WI38 (cell line): ENCODE results near the gene NRROS.
"Not testable (repeated sequence)": the region's sequence is repeated elsewhere in the genome, so short reads cannot be mapped to it uniquely, and the experiment has no call there.

Experiments
- H3K4me3 ChIP-seq: 2 replicates; pipeline ENCODE4 v1.5.1; 2011; ENCODE audit warnings: low read depth, mild to moderate bottlenecking, control low read depth, low read length
- CTCF ChIP-seq: IDR thresholded peaks from 2 replicates; pipeline ENCODE4 v1.5.1; 2012; ENCODE audit warnings: low read depth, mild to moderate bottlenecking, control low read depth, low read length

Gene NRROS

GRCh38 chr3:196639483-196640296 lies at the start of gene NRROS:
Gene NRROS (plus strand): TSS chr3:196639694. CDS start chr3:196654540, 14,846 bp downstream.
- TF ChIP-seq CTCF, result no peak
- no peak within 1 kb of the TSS for H3K4me3 ChIP-seq

GRCh38 chr3:196590279-196590678 lies 49.2 kb upstream of the NRROS start:
- no peak for TF ChIP-seq CTCF
- no peak overlapping the region for H3K4me3 ChIP-seq

DNA sequence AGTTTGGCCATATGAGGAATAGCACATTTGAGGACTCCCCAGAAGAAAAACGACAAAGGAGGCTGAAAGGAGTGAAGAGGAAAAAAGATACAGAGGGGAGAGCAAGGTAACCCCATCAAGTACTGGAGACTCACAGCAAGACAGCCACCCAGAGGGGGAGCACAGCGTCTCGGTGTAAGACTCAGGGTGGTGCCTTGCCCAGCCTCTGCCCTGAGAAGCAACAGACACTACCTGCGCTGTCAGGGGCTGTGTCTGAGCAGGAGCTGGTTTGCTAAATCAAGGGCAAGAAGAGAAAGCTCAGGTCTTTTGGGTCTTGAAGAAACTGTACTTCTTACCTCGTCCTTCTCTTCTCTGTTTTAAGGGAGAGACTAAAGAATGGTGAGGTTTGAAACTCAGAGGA lies 43.1 kb upstream of the NRROS start:
- H3K4me3 ChIP-seq, result no peak overlapping the region
- no peak for TF ChIP-seq CTCF

DNA sequence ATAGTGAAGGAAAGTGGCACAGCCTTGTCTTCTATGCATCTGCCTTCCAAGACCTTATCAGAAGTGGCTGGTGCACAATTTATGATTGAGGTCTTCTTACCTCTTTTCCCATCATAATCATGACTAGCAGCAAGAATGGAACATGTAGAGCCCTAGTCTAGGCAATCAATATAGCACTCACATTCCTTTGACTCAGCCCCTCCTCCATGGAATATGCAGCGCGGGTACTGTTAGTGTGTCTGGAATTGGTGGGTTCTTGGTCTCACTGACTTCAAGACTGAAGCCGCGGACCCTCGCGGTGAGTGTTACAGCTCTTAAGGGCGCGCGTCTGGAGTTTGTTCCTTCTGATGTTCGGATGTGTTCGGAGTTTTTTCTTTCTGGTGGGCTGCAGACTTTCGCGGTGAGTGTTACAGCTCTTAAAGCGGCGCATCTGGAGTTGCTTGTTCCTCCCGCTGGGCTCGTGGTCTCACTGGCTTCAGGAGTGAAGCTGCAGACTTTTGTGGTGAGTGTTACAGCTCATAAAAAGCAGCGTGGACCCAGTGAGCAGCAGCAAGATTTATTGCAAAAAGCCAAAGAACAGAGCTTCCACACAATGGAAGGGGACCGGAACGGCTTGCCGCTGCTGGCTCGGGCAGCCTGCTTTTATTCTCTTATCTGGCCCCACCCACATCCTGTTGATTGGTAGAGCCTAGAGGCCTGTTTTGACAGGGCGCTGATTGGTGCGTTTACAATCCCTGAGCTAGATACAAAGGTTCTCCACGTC lies 41.3 kb upstream of the NRROS start:
- not testable (repeated sequence) for H3K4me3 ChIP-seq

DNA sequence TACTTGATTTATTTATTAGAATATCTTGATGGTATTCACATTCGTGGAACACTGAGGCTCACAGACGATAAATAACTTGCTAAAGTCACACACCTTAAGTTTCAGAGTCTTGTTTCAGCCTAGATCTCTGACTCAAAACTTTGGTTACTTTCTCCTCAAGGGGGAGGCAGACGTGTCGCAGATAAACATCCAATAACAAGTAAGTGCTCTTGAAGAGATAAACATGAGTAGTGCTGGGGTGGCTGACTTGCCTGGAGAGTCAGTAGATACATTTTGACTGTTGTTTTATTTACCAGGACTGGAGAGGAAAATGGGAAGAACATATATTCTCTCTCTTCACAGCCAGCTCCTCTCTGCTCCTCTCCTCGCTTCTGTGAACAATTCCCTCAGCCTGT lies 39.8 kb upstream of the NRROS start:
- no peak for TF ChIP-seq CTCF
- no peak overlapping the region for H3K4me3 ChIP-seq

DNA sequence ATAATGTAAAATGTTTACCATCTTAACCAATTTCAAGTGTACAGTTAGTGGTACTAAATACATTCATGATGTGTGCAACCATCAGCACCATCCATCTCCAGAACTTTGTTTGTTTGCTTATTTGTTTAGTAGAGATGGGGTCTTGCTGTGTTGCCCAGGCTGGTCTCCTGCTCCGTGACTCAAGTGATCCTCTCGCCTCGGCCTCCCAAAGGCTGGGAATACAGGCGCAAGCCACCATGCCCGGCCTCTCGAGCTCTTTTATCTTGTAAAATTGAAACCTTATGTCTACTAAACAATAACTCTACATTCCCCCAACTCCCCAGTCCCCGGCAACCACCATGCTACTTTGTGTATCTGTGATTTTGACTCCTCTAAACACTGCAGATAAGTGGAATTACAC lies 39.1 kb upstream of the NRROS start:
- no peak overlapping the region for H3K4me3 ChIP-seq
- TF ChIP-seq CTCF, result no peak

- no peak overlapping the region for H3K4me3 ChIP-seq
- TF ChIP-seq CTCF, result no peak
These were observed 36.8 kb upstream of the NRROS start for GRCh38 chr3:196602673-196603072.
